Measurements from ENCODE around the gene DLX3. TPM values are rescaled to one million over a fixed set of nuclear protein-coding genes. Genes with fewer than 3 reads are reported as not detected.

Gene DLX3
- total RNA-seq, 1 experiment from 2014 or later: 0.18 TPM

- Histone ChIP-seq H3K9me2 (replicated peaks; ENCODE audit: low read length) (no peaks in the 10 kb centered on the region), H3F3A (ENCODE audit: low read length, unreplicated experiment) (no peaks in the 10 kb centered on the region), H3K79me2 (ENCODE audit: low read length) (no peaks in the 10 kb centered on the region), H3K36me3 (ENCODE audit: low read depth, low read length) (no peaks in the 10 kb centered on the region), H3K4me3 (ENCODE audit: low read length) (no peak overlapping the region), H3K4me1 (ENCODE audit: insufficient read depth, low read length) (peaks cover 20% of the 10 kb centered on the region), H4K20me1 (ENCODE audit: low read length) (no peaks in the 10 kb centered on the region), H2AFZ (ENCODE audit: low read length) (peak overlapping the region; percentile 18; the same call in 1 of the 2 replicates), H3K9me3 (ENCODE audit: low read length) (no peaks in the 10 kb centered on the region), H3K9ac (ENCODE audit: low read length) (no peak overlapping the region), H3K4me2 (ENCODE audit: low read length) (peak overlapping the region; percentile 30), H3K27me3 (ENCODE audit: low read length) (no peaks in the 10 kb centered on the region), H3K27ac (ENCODE audit: low read length) (peak overlapping the region; percentile 31)
- intact Hi-C loops (cut with micrococcal nuclease): no loop called here
- ChIA-PET POLR2A (ENCODE audit: unreplicated experiment) (no interaction called here), CTCF (no interaction called here)
- TF ChIP-seq EZH2 (IDR thresholded peaks at IDR 0.05; ENCODE audit: low read length, unreplicated experiment) (no peak), EZH2phosphoT487 (IDR thresholded peaks at IDR 0.05; ENCODE audit: borderline replicate concordance, low read length) (no peak), CTCF (conservative IDR thresholded peaks at IDR 0.05; ENCODE audit: low read depth, low read length) (no peak)
- DNase-seq: peak; percentile 92
- peak; percentile 98 for ATAC-seq
- TSS peak; percentile 40 for BruUV-seq (replicated peaks)
Observed at GRCh38 chr17:50037321-50038107, 42.5 kb upstream of the DLX3 start.

DNA sequence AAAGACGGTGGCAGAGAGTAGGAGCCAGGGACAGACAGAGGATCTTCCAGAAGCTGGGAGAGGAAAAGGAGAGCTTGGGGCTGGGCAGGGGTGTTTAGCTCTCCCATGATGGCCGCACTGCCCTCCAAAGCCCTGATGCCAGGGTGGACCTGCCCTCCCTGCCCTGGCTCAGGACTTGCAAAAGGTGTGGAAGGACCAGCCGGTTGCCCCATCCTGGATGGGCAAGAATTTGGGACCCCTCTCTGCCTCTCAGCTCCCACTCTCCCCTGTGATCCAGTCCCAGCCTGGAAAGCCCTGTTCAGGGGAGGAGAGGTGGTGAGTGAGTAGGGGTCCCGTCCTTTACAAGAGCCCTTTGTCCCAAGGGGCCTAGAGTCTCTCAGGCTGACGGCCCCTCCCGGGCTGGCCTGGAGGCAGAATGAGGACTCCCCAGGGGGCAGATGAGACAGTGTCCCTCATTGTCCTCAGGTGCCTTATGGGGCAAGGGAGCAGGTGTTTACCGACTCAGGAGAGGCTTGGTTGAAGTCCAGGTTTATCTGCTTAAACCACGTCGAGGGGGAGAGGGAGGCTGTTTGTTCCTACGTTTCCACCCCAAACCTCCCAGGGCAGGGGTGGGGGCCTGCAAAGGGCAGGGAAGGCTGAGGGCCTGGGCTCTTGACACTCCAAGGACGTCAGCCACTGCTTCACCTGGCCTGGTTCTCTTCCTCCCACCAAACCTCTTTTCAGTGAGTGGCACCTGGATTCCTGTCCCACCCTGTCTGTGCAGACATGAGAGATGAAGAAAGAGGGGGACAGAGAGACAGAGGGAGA is 41.6 kb upstream of the DLX3 start:
- no peaks in the 10 kb centered on the region for H3K9me2 ChIP-seq (replicated peaks; ENCODE audit: low read length)
- no peaks in the 10 kb centered on the region for H3K36me3 ChIP-seq (ENCODE audit: low read depth, low read length)
- no peak for TF ChIP-seq CTCF (conservative IDR thresholded peaks at IDR 0.05; ENCODE audit: low read depth, low read length)
- ChIA-PET CTCF (no interaction called here), POLR2A (ENCODE audit: unreplicated experiment) (no interaction called here)
- peak overlapping the region; percentile 18 for H2AFZ ChIP-seq (ENCODE audit: low read length)
- H3F3A ChIP-seq (ENCODE audit: low read length, unreplicated experiment): no peaks in the 10 kb centered on the region
- H3K9me3 ChIP-seq (ENCODE audit: low read length): no peaks in the 10 kb centered on the region
- H3K27ac ChIP-seq (ENCODE audit: low read length): no peak overlapping the region
- peaks cover 20% of the 10 kb centered on the region for H3K4me1 ChIP-seq (ENCODE audit: insufficient read depth, low read length)
- intact Hi-C loops (cut with micrococcal nuclease): no loop called here
- no peaks in the 10 kb centered on the region for H3K27me3 ChIP-seq (ENCODE audit: low read length)
- no peaks in the 10 kb centered on the region for H4K20me1 ChIP-seq (ENCODE audit: low read length)
- no peaks in the 10 kb centered on the region for H3K79me2 ChIP-seq (ENCODE audit: low read length)
- BruUV-seq (replicated peaks): no TSS peak
- no peak for DNase-seq
- no peak overlapping the region for H3K4me3 ChIP-seq (ENCODE audit: low read length)
- H3K9ac ChIP-seq (ENCODE audit: low read length): no peak overlapping the region
- peak overlapping the region; percentile 30 for H3K4me2 ChIP-seq (ENCODE audit: low read length)
- peak; percentile 3 for ATAC-seq

- H3K4me2 ChIP-seq (ENCODE audit: low read length): no peak overlapping the region
- no peaks in the 10 kb centered on the region for H3K36me3 ChIP-seq (ENCODE audit: low read depth, low read length)
- no peak overlapping the region for H3K9ac ChIP-seq (ENCODE audit: low read length)
- ChIA-PET CTCF (no interaction called here), POLR2A (ENCODE audit: unreplicated experiment) (no interaction called here)
- H3K4me1 ChIP-seq (ENCODE audit: insufficient read depth, low read length): peaks cover 20% of the 10 kb centered on the region
- H3K79me2 ChIP-seq (ENCODE audit: low read length): no peaks in the 10 kb centered on the region
- H3K9me3 ChIP-seq (ENCODE audit: low read length): no peaks in the 10 kb centered on the region
- H3F3A ChIP-seq (ENCODE audit: low read length, unreplicated experiment): no peaks in the 10 kb centered on the region
- BruUV-seq (replicated peaks): no TSS peak
- no peaks in the 10 kb centered on the region for H3K9me2 ChIP-seq (replicated peaks; ENCODE audit: low read length)
- TF ChIP-seq EZH2 (IDR thresholded peaks at IDR 0.05; ENCODE audit: low read length, unreplicated experiment) (no peak), EZH2phosphoT487 (IDR thresholded peaks at IDR 0.05; ENCODE audit: borderline replicate concordance, low read length) (no peak), CTCF (conservative IDR thresholded peaks at IDR 0.05; ENCODE audit: low read depth, low read length) (no peak)
- intact Hi-C loops (cut with micrococcal nuclease): no loop called here
- ATAC-seq: no peak
- no peak overlapping the region for H3K4me3 ChIP-seq (ENCODE audit: low read length)
- H4K20me1 ChIP-seq (ENCODE audit: low read length): no peaks in the 10 kb centered on the region
- no peak for DNase-seq
- no peak overlapping the region for H2AFZ ChIP-seq (ENCODE audit: low read length)
- no peaks in the 10 kb centered on the region for H3K27me3 ChIP-seq (ENCODE audit: low read length)
- H3K27ac ChIP-seq (ENCODE audit: low read length): no peak overlapping the region
Observed at GRCh38 chr17:50035945-50036344, 40.9 kb upstream of the DLX3 start.
